Esophagus squamous epithelium (tissue), 5 donors: ENCODE data around the gene RNF181. TPM values are rescaled to one million over a fixed set of nuclear protein-coding genes. Genes with fewer than 3 reads are reported as not detected.

Source experiments
- DNase-seq: peaks from one replicate; lab custom pipeline; 2025; lab: John Stamatoyannopoulos, UW
- H3K27ac ChIP-seq, 4 donors: fragments of 200-600 bp; sonication (generic); one replicate each; pipeline ENCODE4 v1.5.1; 2016 to 2019; ENCODE audit warnings: mild to moderate bottlenecking in 1 of 4
- H3K27me3 ChIP-seq, 4 donors: fragments of 200-600 bp; sonication (generic); 1 replicate in 3 of 4; 2 replicates in 1 of 4; pipeline versions ENCODE4 v1.5.1 to v1.6.0; 2017 to 2021; ENCODE audit warnings: antibody characterized with exemption in 1 of 4
- H3K36me3 ChIP-seq, 3 donors: fragments of 200-600 bp; sonication (generic); one replicate each; pipeline ENCODE4 v1.5.1; 2016 to 2019
- H3K4me1 ChIP-seq, 3 donors: fragments of 200-600 bp; sonication (generic); one replicate each; pipeline ENCODE4 v1.5.1; 2017 to 2019
- H3K4me3 ChIP-seq, 4 donors: fragments of 200-600 bp; sonication (generic); 1 replicate in 3 of 4; 2 replicates in 1 of 4; pipeline ENCODE4 v1.5.1; 2016 to 2019; ENCODE audit warnings: mild to moderate bottlenecking in 2 of 4, moderate library complexity in 1 of 4
- H3K9me3 ChIP-seq, 3 donors: fragments of 200-600 bp; sonication (generic); one replicate each; pipeline ENCODE4 v1.5.1; 2016 to 2019
- CTCF ChIP-seq, 6 experiments: fragments of 450-650 bp in 4 of 6; fragments of 200-600 bp in 2 of 6; sonication (generic) in 2 of 6; IDR thresholded peaks; one replicate each; pipeline ENCODE4 v1.5.1; 2016 to 2019; ENCODE audit warnings: antibody characterized with exemption in 6 of 6, mild to moderate bottlenecking in 4 of 6, moderate library complexity in 4 of 6
- POLR2A ChIP-seq, 4 donors: fragments of 450-650 bp; IDR thresholded peaks; one replicate each; pipeline ENCODE4 v1.6.1; 2017; ENCODE audit warnings: antibody characterized with exemption in 4 of 4, mild to moderate bottlenecking in 4 of 4, moderate library complexity in 3 of 4
- WGBS, 2 donors: methylation state at CpG; one replicate each; pipeline ENCODE4 v1.1.5; 2018; 5-methylcytosine and 5-hydroxymethylcytosine counted together
- intact Hi-C: fragments of 100-400 bp; cut with DNase I; formaldehyde crosslinking; loops from one replicate; pipeline ENCODE4 v1.15.0; 2022
- total RNA-seq, 4 donors: library from RNA; depleted of rRNA; stranded (reverse); fragments of >200 nt; gene quantifications; one replicate each; pipeline ENCODE4 v1.1.0, GENCODE V29; 2016
- donor health status: DM: yes; HTN: yes; CAD: no.

Gene RNF181
- total RNA-seq, 4 donors from 2014 or later: 88.3 to 128 (median 115) TPM

DNA sequence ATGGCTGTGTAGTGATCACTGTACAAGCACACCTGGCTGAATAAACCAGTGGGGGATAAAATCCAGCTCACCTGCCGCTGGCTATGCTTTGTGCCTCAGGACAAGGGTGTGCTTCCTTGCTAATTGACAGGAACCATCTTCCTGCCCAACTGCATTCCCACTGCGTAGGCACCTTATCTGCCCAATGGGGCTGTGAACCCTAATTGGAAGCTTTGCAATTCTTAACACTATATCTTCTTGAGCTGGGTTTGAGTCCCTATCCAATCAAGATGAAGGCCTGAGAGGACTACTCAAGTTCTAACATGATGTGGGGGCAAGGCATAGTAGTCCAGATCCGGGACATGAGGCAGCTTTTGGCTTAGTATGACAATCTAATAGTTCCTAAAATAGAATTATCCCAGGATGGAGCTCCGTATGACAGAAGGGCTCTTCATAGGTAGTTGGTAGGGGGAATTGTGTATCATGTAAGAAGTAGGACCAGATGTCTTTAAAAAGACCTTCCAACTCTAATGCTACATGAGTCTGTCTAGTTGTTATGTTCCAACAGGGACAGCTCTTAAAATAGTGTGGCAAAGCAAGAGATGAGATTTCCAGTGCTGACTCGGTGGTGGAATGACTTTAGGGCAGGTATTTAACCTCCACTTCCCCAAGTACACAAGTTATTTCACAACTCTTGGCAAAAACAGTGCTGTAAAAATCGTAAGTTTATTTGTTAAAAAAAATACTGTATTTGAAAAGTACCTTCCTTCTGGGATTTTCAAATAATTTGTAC lies 9.2 kb downstream of the RNF181 start:
- Histone ChIP-seq H3K4me1 (peaks cover 25 to 92% (median 36%) of the 10 kb centered on the region in 3 donors), H3K36me3 (peaks cover 0 to 47% (median 6%) of the 10 kb centered on the region in 3 donors), H3K27ac (peak overlapping the region; percentile 3 to 70 (median 60)), H3K4me3 (peak overlapping the region in 1 of 4 donors; percentile 88), H3K9me3 (no peaks in the 10 kb centered on the region), H3K27me3 (no peaks in the 10 kb centered on the region)
- 38 to 53% methylated on average over 6 of the region's 6 CpGs for WGBS, 2 donors
- TF ChIP-seq POLR2A (IDR thresholded peaks at IDR 0.05) (no peak), CTCF (IDR thresholded peaks at IDR 0.05) (no peak)
- DNase-seq: no peak
- intact Hi-C loops: no loop called here

- no peaks in the 10 kb centered on the region for H3K9me3 ChIP-seq
- intact Hi-C loops: no loop called here
- H3K27me3 ChIP-seq: no peaks in the 10 kb centered on the region
- H3K4me1 ChIP-seq: peaks cover 28 to 92% (median 42%) of the 10 kb centered on the region in 3 donors
- H3K27ac ChIP-seq: peak overlapping the region; percentile 3 to 70 (median 60)
- DNase-seq: no peak
- no peak overlapping the region for H3K4me3 ChIP-seq
- TF ChIP-seq CTCF (IDR thresholded peaks at IDR 0.05) (no peak), POLR2A (IDR thresholded peaks at IDR 0.05) (no peak)
- H3K36me3 ChIP-seq: peaks cover 0 to 40% (median 6%) of the 10 kb centered on the region in 3 donors
- WGBS, 2 donors: 33 to 43% methylated on average over 4 of the region's 4 CpGs
These were observed 10.0 kb downstream of the RNF181 start for GRCh38 chr2:85605406-85606115.

DNA sequence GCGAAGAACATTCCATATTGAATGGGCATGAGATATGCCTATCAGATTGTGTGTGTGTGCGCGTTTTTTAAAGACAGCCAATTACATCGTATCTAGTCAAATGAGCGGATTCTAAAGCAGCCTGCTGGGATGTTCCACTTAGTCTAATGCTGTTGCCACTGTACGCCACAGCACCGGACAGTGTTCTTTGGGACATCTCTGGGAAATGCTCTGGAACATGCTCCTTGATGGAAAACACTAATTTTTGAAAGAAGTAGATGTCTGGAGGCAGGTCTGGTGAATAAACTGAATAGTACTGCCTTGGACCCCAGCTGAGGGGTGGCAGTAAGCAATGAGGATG lies 10.5 kb downstream of the RNF181 start:
- no peak for DNase-seq
- H3K27me3 ChIP-seq: no peaks in the 10 kb centered on the region
- peaks cover 28 to 92% (median 44%) of the 10 kb centered on the region in 3 donors for H3K4me1 ChIP-seq
- intact Hi-C loops: no loop called here
- TF ChIP-seq CTCF (IDR thresholded peaks at IDR 0.05) (no peak), POLR2A (IDR thresholded peaks at IDR 0.05) (no peak)
- peaks cover 0 to 37% (median 6%) of the 10 kb centered on the region in 3 donors for H3K36me3 ChIP-seq
- H3K27ac ChIP-seq: peak overlapping the region; percentile 11 to 70 (median 60)
- 66 to 76% methylated on average over 7 of the region's 7 CpGs for WGBS, 2 donors
- no peaks in the 10 kb centered on the region for H3K9me3 ChIP-seq
- no peak overlapping the region for H3K4me3 ChIP-seq

DNA sequence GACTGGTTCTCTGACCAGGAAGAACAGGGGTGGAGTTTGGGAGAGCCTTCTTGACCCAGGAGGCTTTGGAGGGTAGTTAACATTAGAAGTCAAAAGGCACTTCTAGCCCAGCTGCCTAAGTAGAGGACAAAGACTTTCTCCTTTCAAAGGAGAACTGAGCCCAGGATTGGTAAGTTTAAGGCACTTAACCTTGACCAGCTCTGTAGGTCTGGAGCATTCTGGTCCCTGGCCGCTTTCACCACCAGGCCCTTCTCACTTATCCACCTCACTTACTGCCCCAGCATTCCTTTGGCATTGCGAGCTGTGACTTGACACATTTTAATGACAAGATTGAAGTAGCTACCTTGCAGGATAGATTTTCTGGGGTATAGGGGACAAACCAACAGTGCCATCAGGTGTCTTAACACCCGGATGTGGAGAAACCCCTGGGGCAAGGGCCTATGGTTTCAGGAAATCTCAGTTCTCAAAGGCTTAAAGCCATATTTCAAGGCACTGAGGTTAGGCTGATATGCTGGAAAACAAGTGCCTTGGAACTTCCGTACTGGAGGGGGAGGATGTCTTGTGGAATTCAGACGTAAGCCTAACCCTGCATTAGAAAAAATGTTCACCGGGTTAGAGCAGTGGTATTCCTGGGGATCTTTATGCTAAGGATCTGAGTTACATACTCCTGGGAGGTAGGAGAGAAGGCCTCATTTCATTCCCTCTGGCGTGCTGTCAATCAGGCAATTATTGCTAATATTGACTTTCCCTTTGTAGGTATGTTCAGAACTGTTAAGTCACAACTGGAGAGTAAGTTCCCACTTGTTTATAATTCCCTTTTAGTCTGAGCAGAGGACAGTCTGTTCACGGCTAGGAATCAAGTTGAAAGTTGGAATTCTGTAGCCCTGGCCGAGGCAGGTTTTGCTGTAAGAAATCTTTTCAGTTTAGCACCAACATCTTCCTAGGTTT lies 12.0 kb downstream of the RNF181 start:
- intact Hi-C loops: no loop called here
- H3K4me1 ChIP-seq: peaks cover 24 to 91% (median 42%) of the 10 kb centered on the region in 3 donors

More for the DNA sequence above, 12.0 kb downstream of the RNF181 start:
- DNase-seq: no peak
- Histone ChIP-seq H3K9me3 (no peaks in the 10 kb centered on the region), H3K27ac (peak overlapping the region in 3 of 4 donors; percentile 33 to 39 (median 34)), H3K27me3 (no peaks in the 10 kb centered on the region), H3K36me3 (peaks cover 0 to 37% (median 6%) of the 10 kb centered on the region in 3 donors), H3K4me3 (no peak overlapping the region)
- TF ChIP-seq POLR2A (IDR thresholded peaks at IDR 0.05) (no peak), CTCF (IDR thresholded peaks at IDR 0.05) (no peak)
- WGBS, 2 donors: 77 to 85% methylated on average over 9 of the region's 9 CpGs
